ENCODE results near the gene SNRPN.
"Not testable (repeated sequence)": the region's sequence is repeated elsewhere in the genome, so short reads cannot be mapped to it uniquely, and the experiment has no call there.

- TF ChIP-seq CTCF, POLR2A, EP300 (IDR thresholded peaks at IDR 0.05): not testable (repeated sequence)
These were observed 16.6 kb upstream of the SNRPN start for GRCh38 chr15:24938224-24938623.
